Peyer's patch (tissue), 4 donors: ENCODE results near the gene TOX2.

Source experiments
- CTCF ChIP-seq, 6 experiments: fragments of 450-650 bp in 4 of 6; fragments of 200-600 bp in 2 of 6; sonication (generic) in 1 of 6; IDR thresholded peaks; one replicate each; pipeline ENCODE4 v1.5.1; 2017 to 2019; ENCODE audit warnings: antibody characterized with exemption in 6 of 6, mild to moderate bottlenecking in 3 of 6, moderate library complexity in 1 of 6
- POLR2A ChIP-seq, 2 donors: fragments of 450-650 bp; IDR thresholded peaks; one replicate each; pipeline ENCODE4 v1.5.1; 2017; ENCODE audit warnings: antibody characterized with exemption in 2 of 2, mild to moderate bottlenecking in 2 of 2, moderate library complexity in 2 of 2

DNA sequence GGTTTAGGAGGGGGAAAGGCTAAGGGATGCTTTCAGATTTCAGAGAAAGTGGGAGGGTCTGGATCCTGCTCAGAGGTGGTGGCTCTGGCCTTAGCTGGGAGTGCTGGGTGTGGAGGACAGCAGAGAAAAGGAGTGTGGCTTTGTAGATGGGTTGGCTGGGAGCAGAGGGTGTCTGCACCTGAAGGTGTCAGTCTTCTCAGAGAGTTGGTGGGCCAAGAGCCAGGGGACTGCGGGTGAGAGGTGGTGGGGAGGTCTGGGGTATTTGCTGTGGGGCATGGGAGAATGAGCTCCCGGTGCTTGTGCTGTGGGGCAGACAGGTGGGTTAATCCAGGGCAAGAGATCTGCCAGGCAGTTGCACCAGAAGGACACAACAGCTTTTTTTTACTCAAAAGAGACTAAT is 67.4 kb downstream of the TOX2 start:
- no peak for TF ChIP-seq CTCF (IDR thresholded peaks at IDR 0.05)
- no peak for TF ChIP-seq POLR2A (IDR thresholded peaks at IDR 0.05)
